Vagina (tissue), 2 donors: ENCODE measurements around the gene DKK1. TPM values are rescaled to one million over a fixed set of nuclear protein-coding genes. Genes with fewer than 3 reads are reported as not detected.

Source experiments
- DNase-seq, 2 donors: peaks; one replicate each; pipeline ENCODE4 v3.0.0-alpha.2; 2017; ENCODE audit errors: extremely low spot score in 2 of 2
- H3K27ac ChIP-seq: fragments of 200-600 bp; sonication (generic); one replicate; pipeline ENCODE4 v1.5.1; 2019
- H3K27me3 ChIP-seq: fragments of 200-600 bp; sonication (generic); one replicate; pipeline ENCODE4 v1.5.1; 2019
- H3K36me3 ChIP-seq, 2 donors: fragments of 200-600 bp; sonication (generic); one replicate each; pipeline ENCODE4 v1.5.1; 2017 to 2019
- H3K4me1 ChIP-seq: fragments of 200-600 bp; sonication (generic); one replicate; pipeline ENCODE4 v1.5.1; 2019
- H3K4me3 ChIP-seq, 2 donors: fragments of 200-600 bp; sonication (generic); 1 replicate in 1 of 2; 2 replicates in 1 of 2; pipeline ENCODE4 v1.5.1; 2016 to 2019
- H3K9me3 ChIP-seq: fragments of 200-600 bp; sonication (generic); one replicate; pipeline ENCODE4 v1.5.1; 2019
- POLR2A ChIP-seq, 2 donors: fragments of 450-650 bp; IDR thresholded peaks; one replicate each; pipeline ENCODE4 v1.6.1; 2017; ENCODE audit warnings: antibody characterized with exemption in 2 of 2, mild to moderate bottlenecking in 2 of 2, moderate library complexity in 2 of 2
- POLR2AphosphoS5 ChIP-seq, 2 donors: sonication (generic); formaldehyde crosslinking; IDR thresholded peaks; one replicate each; pipeline ENCODE4 v1.9.0; 2017; ENCODE audit warnings: antibody characterized with exemption in 2 of 2, mild to moderate bottlenecking in 2 of 2, low read depth in 1 of 2; ENCODE audit not compliant: insufficient read depth in 1 of 2
- intact Hi-C: fragments of 100-400 bp; cut with DNase I; formaldehyde crosslinking; loops from one replicate; pipeline ENCODE4 v1.15.1; 2023
- total RNA-seq: library from RNA; depleted of rRNA; stranded (reverse); fragments of >200 nt; gene quantifications from one replicate; pipeline ENCODE4 v1.2.3, GENCODE V29; 2016
- TF ChIP-seq, protein P1 (sequence below), 3 experiments: fragments of 450-650 bp in 2 of 3; fragments of 200-600 bp in 1 of 3; sonication (generic) in 1 of 3; IDR thresholded peaks; one replicate each; pipeline ENCODE4 v1.5.1; 2017 to 2019; ENCODE audit warnings: antibody characterized with exemption in 3 of 3, mild to moderate bottlenecking in 2 of 3, moderate library complexity in 2 of 3

The DKK1 gene
- total RNA-seq, 1 donor from 2014 or later = 14.0 TPM

DNA sequence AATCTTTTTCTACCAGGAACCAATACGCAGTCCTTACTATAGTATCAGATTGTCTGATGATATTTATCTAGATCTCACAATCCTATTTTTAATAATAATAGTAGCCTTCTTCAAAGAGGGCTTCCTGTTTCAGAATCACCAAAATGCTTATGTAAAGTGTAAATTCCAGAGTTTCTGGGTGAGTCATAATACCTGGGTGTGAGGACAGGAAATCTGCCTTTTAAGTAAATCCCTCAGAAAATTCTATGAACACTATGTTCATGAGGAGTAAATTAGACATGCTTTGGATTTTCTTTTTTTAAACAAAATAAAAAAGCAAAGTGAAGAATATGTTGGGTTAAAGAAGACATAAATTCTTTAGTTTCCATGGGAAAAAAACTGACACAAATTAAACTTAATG is 20.5 kb downstream of the DKK1 start:
- Histone ChIP-seq H3K9me3 (no peaks in the 10 kb centered on the region), H3K4me3 (no peak overlapping the region), H3K27me3 (no peaks in the 10 kb centered on the region), H3K4me1 (no peaks in the 10 kb centered on the region), H3K27ac (no peak overlapping the region), H3K36me3 (no peaks in the 10 kb centered on the region)
- DNase-seq = no peak
- no peak for TF ChIP-seq POLR2AphosphoS5 (IDR thresholded peaks at IDR 0.05; ENCODE audit: insufficient read depth in 1 of 2, low read depth in 1 of 2)
- TF ChIP-seq, protein P1, sequence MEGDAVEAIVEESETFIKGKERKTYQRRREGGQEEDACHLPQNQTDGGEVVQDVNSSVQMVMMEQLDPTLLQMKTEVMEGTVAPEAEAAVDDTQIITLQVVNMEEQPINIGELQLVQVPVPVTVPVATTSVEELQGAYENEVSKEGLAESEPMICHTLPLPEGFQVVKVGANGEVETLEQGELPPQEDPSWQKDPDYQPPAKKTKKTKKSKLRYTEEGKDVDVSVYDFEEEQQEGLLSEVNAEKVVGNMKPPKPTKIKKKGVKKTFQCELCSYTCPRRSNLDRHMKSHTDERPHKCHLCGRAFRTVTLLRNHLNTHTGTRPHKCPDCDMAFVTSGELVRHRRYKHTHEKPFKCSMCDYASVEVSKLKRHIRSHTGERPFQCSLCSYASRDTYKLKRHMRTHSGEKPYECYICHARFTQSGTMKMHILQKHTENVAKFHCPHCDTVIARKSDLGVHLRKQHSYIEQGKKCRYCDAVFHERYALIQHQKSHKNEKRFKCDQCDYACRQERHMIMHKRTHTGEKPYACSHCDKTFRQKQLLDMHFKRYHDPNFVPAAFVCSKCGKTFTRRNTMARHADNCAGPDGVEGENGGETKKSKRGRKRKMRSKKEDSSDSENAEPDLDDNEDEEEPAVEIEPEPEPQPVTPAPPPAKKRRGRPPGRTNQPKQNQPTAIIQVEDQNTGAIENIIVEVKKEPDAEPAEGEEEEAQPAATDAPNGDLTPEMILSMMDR (IDR thresholded peaks at IDR 0.05) = no peak
- intact Hi-C loops = no loop called here

DNA sequence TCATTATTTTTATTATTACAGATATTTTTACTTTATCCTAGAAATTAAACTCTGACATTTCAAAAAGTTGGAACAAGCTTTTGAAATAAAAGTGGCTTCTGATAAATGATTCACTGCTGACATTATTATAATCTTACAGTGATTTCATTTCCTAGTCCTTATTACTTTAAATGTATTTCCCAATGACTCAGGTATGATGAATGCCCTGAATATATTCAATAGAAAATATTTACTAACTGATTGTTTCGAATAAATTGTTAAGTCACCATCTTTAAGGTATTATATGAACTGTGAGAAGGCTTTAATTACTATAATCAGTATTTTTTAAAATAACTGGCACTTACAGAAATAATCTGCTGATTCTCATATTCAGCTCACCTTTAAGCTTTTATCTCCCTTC is 21.6 kb downstream of the DKK1 start:
- DNase-seq = no peak
- H3K27me3 ChIP-seq = no peaks in the 10 kb centered on the region
- intact Hi-C loops = no loop called here
- no peak overlapping the region for H3K27ac ChIP-seq
- H3K36me3 ChIP-seq = no peaks in the 10 kb centered on the region
- H3K9me3 ChIP-seq = no peaks in the 10 kb centered on the region
- TF ChIP-seq POLR2A (IDR thresholded peaks at IDR 0.05) = no peak
- H3K4me3 ChIP-seq = no peak overlapping the region
- no peaks in the 10 kb centered on the region for H3K4me1 ChIP-seq

DNA sequence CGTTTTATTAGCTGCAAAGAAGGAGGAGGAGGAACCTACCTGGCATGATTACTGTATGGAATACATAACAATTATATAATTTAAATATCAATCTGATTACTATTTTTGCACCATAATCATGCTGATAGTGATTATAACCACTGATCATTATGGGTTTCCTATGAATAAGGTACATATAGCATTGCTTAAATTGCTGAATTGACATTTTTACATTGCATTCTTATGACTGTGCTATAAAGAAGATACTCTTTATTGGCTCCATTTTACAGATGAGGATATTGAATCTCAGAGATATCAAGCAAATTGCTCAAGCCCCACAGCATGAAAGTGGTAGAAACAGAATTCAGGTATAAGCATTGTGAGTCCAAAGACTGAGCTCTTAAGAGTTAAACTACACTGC is 23.1 kb downstream of the DKK1 start:
- Histone ChIP-seq H3K27me3 (no peaks in the 10 kb centered on the region), H3K4me1 (no peaks in the 10 kb centered on the region), H3K9me3 (no peaks in the 10 kb centered on the region), H3K36me3 (no peaks in the 10 kb centered on the region), H3K4me3 (no peak overlapping the region), H3K27ac (no peak overlapping the region)
- TF ChIP-seq, protein P1 (IDR thresholded peaks at IDR 0.05) = no peak
- TF ChIP-seq POLR2AphosphoS5 (IDR thresholded peaks at IDR 0.05; ENCODE audit: insufficient read depth in 1 of 2, low read depth in 1 of 2) (no peak), POLR2A (IDR thresholded peaks at IDR 0.05) (no peak)
- DNase-seq = no peak
- intact Hi-C loops = no loop called here

DNA sequence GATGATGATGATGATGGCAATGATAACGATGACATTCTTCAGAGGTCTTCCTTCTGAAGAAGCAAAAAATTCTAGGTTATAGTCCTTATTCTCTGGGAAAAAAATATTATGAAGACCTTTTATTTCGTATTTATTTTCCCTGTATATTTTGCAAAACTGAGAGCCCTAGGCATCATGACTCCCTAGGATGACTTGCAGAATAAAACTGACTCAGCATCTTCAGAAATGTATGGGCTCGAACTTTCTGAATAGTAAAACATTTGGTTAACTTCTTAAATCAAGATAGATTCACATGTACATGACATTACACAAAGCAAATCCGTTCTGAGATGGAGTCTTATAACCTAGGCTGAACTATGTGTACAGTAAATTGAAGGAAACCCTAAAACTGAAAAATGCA is 29.4 kb downstream of the DKK1 start:
- intact Hi-C loops = no loop called here

DNA sequence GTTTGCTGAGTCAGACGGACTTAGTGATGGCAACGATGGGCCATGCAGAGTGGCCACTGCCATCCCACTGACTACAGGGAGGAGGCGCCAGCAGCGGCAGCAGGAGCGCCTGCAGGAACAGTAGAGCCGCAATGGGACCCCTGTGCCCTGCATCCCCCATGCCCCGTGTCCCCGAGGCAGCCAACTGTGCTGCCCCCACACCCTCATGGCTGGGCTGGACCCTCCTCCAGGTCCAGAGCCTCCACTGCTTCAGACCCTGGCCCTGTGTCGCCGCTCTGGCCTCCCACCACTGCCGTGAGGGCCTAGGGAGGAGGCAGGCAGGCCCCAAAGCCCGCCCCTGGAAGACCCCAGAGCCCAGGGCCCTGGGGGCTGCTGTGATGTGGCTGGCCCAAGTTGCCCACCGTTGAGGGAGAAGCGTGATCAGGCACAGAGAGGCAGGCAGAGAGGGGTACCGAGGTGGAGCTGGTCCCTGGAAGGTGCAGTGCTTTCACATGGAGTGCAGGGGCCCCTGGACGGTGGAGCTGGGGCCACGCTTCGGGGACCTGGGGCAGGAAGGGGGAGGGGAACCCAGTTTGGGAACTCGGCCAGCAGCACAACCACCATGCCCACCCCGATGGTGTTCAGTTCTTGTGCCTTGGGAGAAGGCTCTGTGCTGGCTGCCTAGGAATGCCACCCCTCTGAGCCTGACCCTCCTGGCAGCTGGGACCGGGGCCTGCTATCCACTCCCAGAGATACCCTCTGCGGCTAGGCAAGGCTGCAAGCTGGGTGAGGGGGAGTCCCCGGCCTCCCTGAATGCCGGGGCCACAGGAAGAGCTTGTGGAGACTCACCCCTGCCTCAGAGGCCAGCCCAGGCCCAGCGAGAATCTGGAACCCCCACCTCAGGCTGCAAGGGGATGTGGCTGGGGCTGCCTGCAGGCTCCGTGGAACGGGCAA is 32.6 kb downstream of the DKK1 start:
- no peak overlapping the region for H3K4me3 ChIP-seq
- no peaks in the 10 kb centered on the region for H3K27me3 ChIP-seq
- H3K4me1 ChIP-seq = no peaks in the 10 kb centered on the region
- DNase-seq = no peak
- TF ChIP-seq POLR2AphosphoS5 (IDR thresholded peaks at IDR 0.05; ENCODE audit: insufficient read depth in 1 of 2, low read depth in 1 of 2) = no peak
- no peak for TF ChIP-seq POLR2A (IDR thresholded peaks at IDR 0.05)
- TF ChIP-seq, protein P1 (IDR thresholded peaks at IDR 0.05) = no peak
- no peaks in the 10 kb centered on the region for H3K36me3 ChIP-seq
- intact Hi-C loops = no loop called here
- H3K9me3 ChIP-seq = no peaks in the 10 kb centered on the region
- H3K27ac ChIP-seq = no peak overlapping the region

More for the DNA sequence above, 29.4 kb downstream of the DKK1 start:
- H3K36me3 ChIP-seq = no peaks in the 10 kb centered on the region
- no peak overlapping the region for H3K4me3 ChIP-seq
- TF ChIP-seq POLR2AphosphoS5 (IDR thresholded peaks at IDR 0.05; ENCODE audit: insufficient read depth in 1 of 2, low read depth in 1 of 2) = no peak
- TF ChIP-seq, protein P1 (IDR thresholded peaks at IDR 0.05) = no peak
- no peak for TF ChIP-seq POLR2A (IDR thresholded peaks at IDR 0.05)
- no peak overlapping the region for H3K27ac ChIP-seq
- no peaks in the 10 kb centered on the region for H3K27me3 ChIP-seq
- H3K9me3 ChIP-seq = no peaks in the 10 kb centered on the region
- no peak for DNase-seq
- H3K4me1 ChIP-seq = no peaks in the 10 kb centered on the region
